ENCODE data around the gene ARHGAP30.

The ARHGAP30 gene

GRCh38 chr1:161044535-161044907 is 25.2 kb downstream of the ARHGAP30 start:
- Histone ChIP-seq H3K27ac (ENCODE audit: low read depth, low read length, poor library complexity, severe bottlenecking) (peak overlapping the region; percentile 96), H4K20me1 (ENCODE audit: insufficient read depth, low read length) (no peaks in the 10 kb centered on the region), H3K9ac (ENCODE audit: low read length) (peak overlapping the region; percentile 94), H3K4me3 (ENCODE audit: low read depth, low read length, poor library complexity, severe bottlenecking) (peak overlapping the region; percentile 82), H3K4me1 (ENCODE audit: insufficient read depth, low read length, severe bottlenecking) (peaks cover 39% of the 10 kb centered on the region), H3K79me2 (ENCODE audit: insufficient read depth, low read length) (peaks cover 7% of the 10 kb centered on the region), H3F3A (ENCODE audit: insufficient read depth, low read length) (peaks cover 4% of the 10 kb centered on the region; the same call in 1 of the 2 replicates), H3K36me3 (ENCODE audit: insufficient read depth, low read length) (peaks cover 71% of the 10 kb centered on the region), H2AFZ (ENCODE audit: low read length) (no peak overlapping the region), H3K9me2 (ENCODE audit: low read depth, low read length) (no peaks in the 10 kb centered on the region), H3K4me2 (ENCODE audit: low read length) (peak overlapping the region; percentile 94), H3K9me3 (ENCODE audit: low read length) (no peaks in the 10 kb centered on the region), H3K27me3 (ENCODE audit: insufficient read depth, low read length) (no peaks in the 10 kb centered on the region)
- TF ChIP-seq EZH2 (IDR thresholded peaks at IDR 0.05; ENCODE audit: borderline replicate concordance, low read length) = no peak
- TF ChIP-seq CTCF (IDR thresholded peaks at IDR 0.05; ENCODE audit: low read length) = no peak

- Histone ChIP-seq H3K4me2 (ENCODE audit: low read length) (peak overlapping the region; percentile 50; the same call in 1 of the 2 replicates), H3K4me3 (ENCODE audit: low read depth, low read length, poor library complexity, severe bottlenecking) (peak overlapping the region; percentile 71), H3F3A (ENCODE audit: insufficient read depth, low read length) (no peaks in the 10 kb centered on the region), H3K36me3 (ENCODE audit: insufficient read depth, low read length) (peaks cover 46% of the 10 kb centered on the region), H3K9me2 (ENCODE audit: low read depth, low read length) (no peaks in the 10 kb centered on the region), H3K27ac (ENCODE audit: low read depth, low read length, poor library complexity, severe bottlenecking) (peak overlapping the region; percentile 67), H3K4me1 (ENCODE audit: insufficient read depth, low read length, severe bottlenecking) (peaks cover 56% of the 10 kb centered on the region), H2AFZ (ENCODE audit: low read length) (no peak overlapping the region), H4K20me1 (ENCODE audit: insufficient read depth, low read length) (no peaks in the 10 kb centered on the region), H3K27me3 (ENCODE audit: insufficient read depth, low read length) (no peaks in the 10 kb centered on the region), H3K9me3 (ENCODE audit: low read length) (no peaks in the 10 kb centered on the region), H3K9ac (ENCODE audit: low read length) (peak overlapping the region; percentile 21; the same call in 1 of the 2 replicates), H3K79me2 (ENCODE audit: insufficient read depth, low read length) (peaks cover 5% of the 10 kb centered on the region)
- TF ChIP-seq CTCF (IDR thresholded peaks at IDR 0.05; ENCODE audit: low read length) = no peak
These were observed 30.1 kb downstream of the ARHGAP30 start for GRCh38 chr1:161039546-161039945.

GRCh38 chr1:161039154-161039545 is 30.5 kb downstream of the ARHGAP30 start:
- peak overlapping the region; percentile 71 for H3K4me3 ChIP-seq (ENCODE audit: low read depth, low read length, poor library complexity, severe bottlenecking)
- peaks cover 46% of the 10 kb centered on the region for H3K36me3 ChIP-seq (ENCODE audit: insufficient read depth, low read length)
- peaks cover 1% of the 10 kb centered on the region for H3K79me2 ChIP-seq (ENCODE audit: insufficient read depth, low read length)
- no peaks in the 10 kb centered on the region for H4K20me1 ChIP-seq (ENCODE audit: insufficient read depth, low read length)
- no peaks in the 10 kb centered on the region for H3K9me3 ChIP-seq (ENCODE audit: low read length)
- peak overlapping the region; percentile 77; the same call in 1 of the 2 replicates for H3K9ac ChIP-seq (ENCODE audit: low read length)
- no peaks in the 10 kb centered on the region for H3K27me3 ChIP-seq (ENCODE audit: insufficient read depth, low read length)
- no peaks in the 10 kb centered on the region for H3K9me2 ChIP-seq (ENCODE audit: low read depth, low read length)
- H3F3A ChIP-seq (ENCODE audit: insufficient read depth, low read length) = no peaks in the 10 kb centered on the region
- H2AFZ ChIP-seq (ENCODE audit: low read length) = no peak overlapping the region
- no peak for TF ChIP-seq CTCF (IDR thresholded peaks at IDR 0.05; ENCODE audit: low read length)
- TF ChIP-seq EZH2 (IDR thresholded peaks at IDR 0.05; ENCODE audit: borderline replicate concordance, low read length) = no peak
- H3K4me1 ChIP-seq (ENCODE audit: insufficient read depth, low read length, severe bottlenecking) = peaks cover 52% of the 10 kb centered on the region
- peak overlapping the region; percentile 69 for H3K4me2 ChIP-seq (ENCODE audit: low read length)
- H3K27ac ChIP-seq (ENCODE audit: low read depth, low read length, poor library complexity, severe bottlenecking) = peak overlapping the region; percentile 67

All from OCI-LY1 (cell line).